NCI-H524 treated with DMSO at 0.1 percent for 48 hours (cell line): Measurements from ENCODE around the gene NUP88.

Source experiments
- DNase-seq: peaks from one replicate; lab custom pipeline; 2025; lab: John Stamatoyannopoulos, UW

The NUP88 gene

GRCh38 chr17:5355421-5356129 lies 63.9 kb downstream of the NUP88 start:
- no peak for DNase-seq

- no peak for DNase-seq
Observed at GRCh38 chr17:5354886-5355415, 64.5 kb downstream of the NUP88 start.

- DNase-seq: no peak
Observed at GRCh38 chr17:5354310-5354709, 65.2 kb downstream of the NUP88 start.

GRCh38 chr17:5352681-5353289 lies 66.7 kb downstream of the NUP88 start:
- no peak for DNase-seq

- no peak for DNase-seq
Observed at GRCh38 chr17:5344914-5345313, 74.5 kb downstream of the NUP88 start.
